GM19452 (cell line): ENCODE measurements around the gene POLD3.

Source experiments
- ATAC-seq: cut with Tn5 transposase; IDR thresholded peaks from one replicate; pipeline ENCODE4 v1.9.1; 2021; ENCODE audit not compliant: unreplicated experiment

The POLD3 gene

DNA sequence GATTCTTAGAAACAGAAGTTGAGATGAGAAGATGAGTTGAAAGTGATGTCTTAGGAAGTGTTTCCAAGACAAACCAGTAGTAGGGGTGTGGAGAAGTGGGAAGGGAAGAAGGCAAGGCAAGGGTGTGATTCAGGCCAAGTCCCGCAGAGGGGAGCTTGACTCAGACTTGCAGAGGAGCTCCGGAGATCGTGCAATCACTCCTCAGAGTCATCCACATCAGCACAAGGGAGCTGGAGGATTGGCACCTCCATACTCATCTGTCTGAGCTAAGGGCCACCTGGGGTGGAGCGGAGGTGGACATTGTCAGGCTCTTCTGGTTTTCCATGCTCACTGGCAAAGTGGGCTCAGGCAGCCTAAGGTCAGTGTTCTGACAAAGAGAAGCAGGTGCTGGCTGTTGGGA lies 94.4 kb downstream of the POLD3 start:
- ATAC-seq, result no peak

- ATAC-seq, result no peak
Measured at GRCh38 chr11:74687237-74688023, 95.0 kb downstream of the POLD3 start.

- ATAC-seq, result no peak
Measured at GRCh38 chr11:74689666-74690065, 97.3 kb downstream of the POLD3 start.

- no peak for ATAC-seq
Measured at GRCh38 chr11:74691755-74692154, 99.4 kb downstream of the POLD3 start.
